ENCODE measurements around the gene ZNF90.
A peak's percentile ranks its signal among the peaks of the same experiment; 100 is the strongest.
"Not testable (repeated sequence)": the region's sequence is repeated elsewhere in the genome, so short reads cannot be mapped to it uniquely, and the experiment has no call there.

Gene ZNF90

GRCh38 chr19:20077791-20078463 is at the start of gene ZNF90:
Gene ZNF90 (plus strand): TSS chr19:20078000. CDS start chr19:20078133, 133 bp downstream.
- peak; percentile 94 for DNase-seq (ENCODE audit: low spot score)

- no peak for DNase-seq (ENCODE audit: low spot score)
Observed at GRCh38 chr19:20028611-20029010, 49.2 kb upstream of the ZNF90 start.

GRCh38 chr19:20035935-20036334 is 41.9 kb upstream of the ZNF90 start:
- DNase-seq (ENCODE audit: low spot score) = no peak

DNA sequence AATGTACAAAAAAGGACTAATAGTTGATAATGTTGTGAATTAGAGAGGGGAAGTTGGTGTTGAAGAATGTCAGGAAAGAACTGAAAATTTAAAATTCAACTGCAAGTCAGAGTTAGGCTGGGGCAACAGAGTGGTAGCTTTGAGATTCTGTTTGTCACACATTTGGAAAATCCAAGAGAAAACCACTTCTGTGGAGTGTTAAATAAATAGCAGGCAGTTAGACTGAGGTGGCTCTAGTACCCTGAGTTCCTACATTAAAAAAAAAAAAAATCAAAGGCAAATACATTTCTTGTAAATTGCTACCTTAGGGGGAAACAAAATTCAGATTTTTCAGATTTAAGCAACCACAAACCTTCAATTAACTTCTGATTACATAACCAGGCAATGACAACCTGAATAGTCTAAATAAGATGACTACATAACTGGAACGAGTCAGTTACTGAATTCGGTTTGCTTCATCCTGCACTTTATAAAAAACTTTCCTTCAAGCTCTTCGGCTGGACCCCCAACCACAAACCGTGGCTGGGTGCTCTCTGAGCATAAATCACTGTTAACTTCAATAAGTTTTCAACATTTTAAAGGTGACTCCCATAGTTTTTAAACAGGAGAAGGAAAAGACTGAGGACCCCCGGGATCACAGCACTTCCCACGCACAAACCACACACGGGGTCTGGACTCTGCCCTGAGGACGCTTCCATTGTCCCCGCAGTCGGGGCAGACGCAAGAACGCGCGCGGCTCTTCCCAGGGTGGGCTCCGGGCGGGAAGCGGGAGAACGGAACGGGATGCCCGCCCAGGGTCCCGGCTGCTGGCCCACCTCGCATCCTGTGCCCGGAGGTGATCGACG is 39.2 kb upstream of the ZNF90 start:
- DNase-seq (ENCODE audit: low spot score) = no peak

- peak; percentile 97 for DNase-seq (ENCODE audit: low spot score)
Observed at GRCh38 chr19:20039203-20039723, 38.5 kb upstream of the ZNF90 start, which contains the start of gene ZNF682. Gene ZNF682 (minus strand): TSS chr19:20039505. CDS start chr19:20039345, 160 bp downstream.

DNA sequence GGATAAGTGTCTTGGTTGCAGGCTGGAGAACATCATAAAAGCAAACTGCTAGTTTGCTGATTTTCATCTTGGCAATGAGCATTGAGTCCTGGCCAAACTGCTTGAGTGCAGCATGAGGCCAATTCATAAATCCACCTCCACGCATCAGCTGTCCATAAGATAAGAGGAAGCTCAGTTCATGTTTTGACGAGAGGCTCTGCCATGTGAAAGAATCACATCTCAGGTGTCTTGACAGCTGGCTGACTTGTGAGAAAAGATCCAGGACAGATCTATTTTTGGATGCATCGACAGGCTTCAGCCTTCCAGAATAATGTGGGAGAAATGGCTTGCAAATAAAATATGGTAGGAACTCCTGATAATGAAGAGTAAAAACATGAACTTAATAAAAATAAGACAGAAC is 33.1 kb upstream of the ZNF90 start:
- no peak for DNase-seq (ENCODE audit: low spot score)

GRCh38 chr19:20045742-20046141 is 32.1 kb upstream of the ZNF90 start:
- not testable (repeated sequence) for DNase-seq (ENCODE audit: low spot score)

GRCh38 chr19:20051841-20052768 is 25.7 kb upstream of the ZNF90 start:
- DNase-seq (ENCODE audit: low spot score) = peak; percentile 98

DNA sequence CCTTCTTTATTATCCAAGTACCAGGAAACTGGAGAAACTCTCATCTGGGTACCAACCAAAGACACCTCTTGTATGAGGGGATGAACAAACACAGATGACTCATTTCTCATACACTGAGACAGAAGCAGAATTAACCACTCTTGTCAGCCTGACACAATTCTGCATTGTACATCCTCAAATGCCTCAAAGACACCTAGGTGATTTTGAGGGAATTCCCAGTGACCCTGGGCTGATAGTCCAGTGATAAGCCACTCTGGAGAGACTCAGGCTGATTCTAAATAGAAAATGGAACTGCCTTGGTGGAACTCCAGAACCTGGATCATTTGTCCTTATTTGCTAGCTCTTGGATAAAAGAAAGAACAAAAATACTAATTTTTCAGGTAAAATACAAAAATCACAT is 19.1 kb upstream of the ZNF90 start:
- not testable (repeated sequence) for DNase-seq (ENCODE audit: low spot score)

GRCh38 chr19:20060282-20060681 is 17.5 kb upstream of the ZNF90 start:
- no peak for DNase-seq (ENCODE audit: low spot score)

DNA sequence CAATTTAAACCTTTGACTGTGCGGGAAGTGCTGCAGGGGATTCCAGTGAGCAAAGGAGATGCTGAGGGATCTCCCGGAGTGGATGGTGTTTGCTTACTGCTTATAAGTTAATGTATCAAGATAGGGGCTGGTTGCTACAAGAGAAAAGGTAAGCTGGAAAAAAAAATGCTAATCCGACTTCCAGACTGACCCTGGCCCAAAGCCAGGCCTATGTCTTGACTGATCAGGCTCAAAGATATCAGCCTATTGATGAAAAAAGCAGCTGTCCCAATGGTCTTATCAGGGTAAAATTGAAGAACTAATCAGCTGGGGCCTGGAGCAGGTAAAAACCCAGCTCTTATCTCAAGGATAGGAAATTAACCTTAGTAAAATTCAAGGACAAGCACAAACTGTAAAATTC is 10.9 kb upstream of the ZNF90 start:
- no peak for DNase-seq (ENCODE audit: low spot score)

DNA sequence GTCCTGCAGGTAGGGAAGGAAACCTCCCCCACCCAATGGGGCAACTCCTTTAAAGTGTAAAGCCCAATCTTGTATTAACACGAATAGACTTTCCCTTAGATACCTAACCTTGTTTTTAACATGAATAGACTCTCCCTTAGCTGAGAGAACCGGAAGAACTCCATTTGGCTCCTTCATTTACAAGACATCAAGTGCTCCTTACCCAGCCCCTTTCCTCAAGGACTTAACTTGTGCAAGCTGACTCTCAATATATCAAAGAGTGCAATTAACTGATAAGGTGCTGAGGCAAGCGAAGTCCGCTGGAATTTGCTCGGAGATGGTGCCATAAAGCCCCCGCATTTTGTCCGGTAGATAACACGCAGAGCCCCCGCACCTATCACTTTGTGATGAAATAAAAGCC is 9.9 kb upstream of the ZNF90 start:
- DNase-seq (ENCODE audit: low spot score) = no peak

DNA sequence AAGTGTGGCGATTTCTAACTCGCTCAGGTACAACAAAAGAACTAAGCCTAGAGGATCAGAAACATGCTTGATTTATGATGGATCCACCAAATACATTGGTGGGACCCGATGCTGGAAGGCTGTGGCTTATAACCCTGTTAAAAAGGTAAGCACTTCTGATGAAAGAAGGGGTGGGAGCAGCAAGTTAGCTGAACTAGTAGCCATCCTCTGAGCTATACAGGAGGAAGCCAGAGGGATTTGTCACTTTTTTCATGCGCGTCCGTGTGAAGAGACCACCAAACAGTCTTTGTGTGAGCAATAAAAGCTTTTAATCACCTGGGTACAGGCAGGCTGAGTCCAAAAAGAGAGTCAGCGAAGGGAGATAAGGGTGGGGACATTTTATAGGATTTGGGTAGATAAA is 9.2 kb upstream of the ZNF90 start:
- DNase-seq (ENCODE audit: low spot score) = not testable (repeated sequence)

DNA sequence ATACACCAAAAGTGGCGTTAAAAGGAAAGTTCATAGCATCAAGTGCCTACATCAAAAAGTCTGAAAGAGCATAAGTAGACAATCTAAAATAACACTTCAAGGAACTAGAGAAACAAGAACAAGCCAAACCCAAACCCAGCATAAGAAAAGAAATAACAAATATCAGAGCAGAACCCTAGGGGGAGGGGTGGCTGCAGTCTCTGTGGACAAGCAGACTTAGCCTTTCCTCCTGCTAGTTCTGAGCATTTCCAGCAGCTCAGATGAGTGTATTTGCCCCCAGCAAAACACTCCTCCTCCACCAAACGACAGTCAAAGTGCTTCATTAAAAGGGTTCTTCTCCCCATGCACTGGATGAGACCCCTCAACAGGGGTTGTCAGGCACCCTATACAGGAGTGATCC is 7.1 kb upstream of the ZNF90 start:
- no peak for DNase-seq (ENCODE audit: low spot score)

DNA sequence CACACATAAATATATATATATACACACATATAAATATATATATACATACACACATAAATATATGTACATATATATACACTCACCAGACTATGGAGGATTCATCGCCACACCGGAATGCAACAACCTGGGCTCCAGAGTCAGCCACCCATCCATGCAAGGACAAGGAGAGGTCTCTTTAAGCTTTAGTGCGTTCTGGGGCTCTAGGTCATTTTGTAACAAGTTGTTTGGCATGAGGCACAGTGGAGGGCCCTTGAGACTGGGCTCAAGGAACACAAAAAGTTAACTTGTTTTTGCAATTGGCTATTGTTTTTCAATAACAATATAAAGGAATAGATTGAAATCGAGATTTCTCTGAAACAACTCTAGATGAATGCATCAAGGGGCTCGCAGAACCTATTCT is 4.9 kb upstream of the ZNF90 start:
- DNase-seq (ENCODE audit: low spot score) = no peak

DNA sequence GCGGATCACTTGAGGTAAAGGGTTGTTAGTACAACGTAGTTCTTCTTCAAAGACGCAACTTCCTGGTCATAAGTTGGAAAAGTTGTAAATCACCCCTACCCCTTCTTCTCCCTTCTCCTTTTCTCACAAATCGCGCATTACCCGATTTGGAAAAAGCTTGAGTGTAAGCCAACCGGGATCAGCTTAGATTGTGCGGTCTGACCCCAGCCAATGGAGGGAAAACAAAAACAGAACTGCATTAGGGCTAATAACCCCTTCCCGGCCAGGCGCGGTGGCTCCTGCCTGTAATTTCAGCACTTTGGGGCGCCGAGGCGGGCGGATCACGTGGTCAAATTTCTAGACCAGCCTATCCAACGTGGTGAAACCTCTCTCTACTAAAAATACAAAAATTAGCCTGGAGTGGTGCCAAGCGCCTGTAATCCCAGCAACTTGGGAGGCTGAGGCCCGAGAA is 806 bp downstream of the ZNF90 start:
- peak; percentile 59 for DNase-seq (ENCODE audit: low spot score)

- no peak for DNase-seq (ENCODE audit: low spot score)
Observed at GRCh38 chr19:20079476-20079875, 1.7 kb downstream of the ZNF90 start.

GRCh38 chr19:20080656-20081055 is 2.9 kb downstream of the ZNF90 start:
- no peak for DNase-seq (ENCODE audit: low spot score)

DNA sequence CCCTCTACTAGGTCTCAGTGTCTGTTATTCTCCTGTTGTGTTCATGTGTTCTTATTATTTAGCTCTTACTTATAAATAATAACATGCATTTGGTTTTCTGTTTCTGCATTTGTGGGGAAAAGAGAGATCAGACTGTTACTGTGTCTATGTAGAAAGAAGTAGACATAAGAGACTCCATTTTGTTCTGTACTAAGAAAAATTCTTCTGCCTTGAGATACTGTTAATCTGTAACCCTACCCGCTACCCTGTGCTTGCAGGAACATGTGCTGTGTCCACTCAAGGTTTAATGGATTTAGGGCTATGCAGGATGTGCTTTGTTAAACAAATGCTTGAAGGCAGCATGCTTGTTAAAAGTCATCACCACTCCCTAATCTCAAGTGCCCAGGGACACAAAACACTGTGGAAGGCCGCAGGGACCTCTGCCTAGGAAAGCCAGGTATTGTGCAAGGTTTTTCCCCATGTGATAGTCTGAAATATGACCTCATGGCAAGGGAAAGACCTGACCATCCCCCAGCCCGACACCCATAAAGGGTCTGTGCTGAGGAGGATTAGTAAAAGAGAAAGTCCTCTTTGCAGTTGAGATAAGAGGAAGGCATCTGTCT is 4.5 kb downstream of the ZNF90 start:
- not testable (repeated sequence) for DNase-seq (ENCODE audit: low spot score)

DNA sequence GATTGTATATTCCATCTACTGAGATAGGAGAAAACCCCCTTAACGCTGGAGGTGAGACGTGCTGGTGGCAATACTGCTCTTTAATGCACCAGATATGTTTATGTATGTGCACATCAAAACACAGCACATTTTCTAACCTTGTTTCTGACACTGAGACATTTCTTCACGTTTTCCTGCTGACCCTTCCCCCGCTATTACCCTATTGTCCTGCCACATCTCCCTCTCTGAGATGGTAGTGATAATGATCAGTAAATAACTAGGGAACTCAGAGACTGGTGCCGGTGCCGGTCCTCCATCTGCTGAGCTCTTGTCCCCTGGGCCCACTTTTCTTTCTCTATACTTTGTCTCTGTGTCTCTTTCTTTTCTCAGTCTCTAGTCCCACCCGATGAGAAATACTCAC is 5.1 kb downstream of the ZNF90 start:
- not testable (repeated sequence) for DNase-seq (ENCODE audit: low spot score)

- DNase-seq (ENCODE audit: low spot score) = no peak
Observed at GRCh38 chr19:20102097-20102496, 24.3 kb downstream of the ZNF90 start.
